Glomerular endothelial cell (primary cell): Measurements from ENCODE around the gene VPS54. TPM values are rescaled to one million over a fixed set of nuclear protein-coding genes. Genes with fewer than 3 reads are reported as not detected.
"Not testable (repeated sequence)": the region's sequence is repeated elsewhere in the genome, so short reads cannot be mapped to it uniquely, and the experiment has no call there.

Source experiments
- DNase-seq: peaks from one replicate; pipeline ENCODE4 v3.0.0-alpha.2; 2011; ENCODE audit warnings: low read depth, low spot score; ENCODE audit errors: extremely low read depth
- total RNA-seq: library from RNA; depleted of rRNA; stranded (reverse); fragments of >200 nt; gene quantifications from 2 replicates; pipeline ENCODE4 v1.2.3, GENCODE V29; 2015

VPS54 gene
- total RNA-seq, 1 donor from 2014 or later, result 12.3 TPM

GRCh38 chr2:63932104-63932503, 87.1 kb downstream of the VPS54 start:
- not testable (repeated sequence) for DNase-seq

- no peak for DNase-seq
Observed at GRCh38 chr2:63926815-63927214, 92.4 kb downstream of the VPS54 start.

GRCh38 chr2:63914311-63914710, 104.9 kb downstream of the VPS54 start:
- DNase-seq, result no peak

DNA sequence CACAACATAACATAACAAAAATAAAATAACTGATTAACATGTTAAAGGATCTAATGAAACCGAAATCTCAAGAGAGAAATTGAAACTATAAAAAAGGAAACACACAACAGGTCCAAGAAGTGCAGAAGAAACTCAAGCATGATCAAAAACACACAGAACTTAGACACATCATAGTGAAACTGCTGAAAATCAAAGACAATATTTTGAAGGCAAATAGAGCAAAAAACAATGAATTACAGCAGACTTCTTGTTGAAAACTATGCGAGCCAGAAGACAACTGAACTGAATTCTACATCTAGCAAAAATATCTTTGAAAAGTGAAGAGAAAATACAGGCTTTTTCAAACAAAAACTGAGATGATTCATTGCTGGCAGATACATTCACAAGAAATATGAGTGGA, 116.2 kb downstream of the VPS54 start:
- no peak for DNase-seq

DNA sequence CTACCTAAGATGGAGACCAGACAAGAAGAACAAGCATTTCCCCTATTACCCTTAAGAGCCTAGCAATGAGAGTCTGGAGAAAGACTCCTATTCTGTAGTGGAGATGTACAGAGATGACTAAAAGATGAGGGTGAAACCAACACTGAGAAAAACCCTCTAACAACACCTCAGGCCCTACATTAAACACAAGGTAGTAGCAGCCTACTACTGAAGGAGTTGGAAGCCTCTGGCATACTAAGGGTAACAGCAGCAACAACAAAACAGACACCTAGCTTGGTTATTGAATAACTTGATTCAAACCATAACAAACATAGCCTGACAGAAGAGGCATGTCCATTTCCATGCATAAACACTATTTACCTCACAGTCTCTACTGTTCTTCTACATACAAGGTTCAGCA, 117.1 kb downstream of the VPS54 start:
- no peak for DNase-seq

GRCh38 chr2:63899639-63900038, 119.6 kb downstream of the VPS54 start:
- no peak for DNase-seq

- no peak for DNase-seq
Observed at GRCh38 chr2:63898839-63899238, 120.4 kb downstream of the VPS54 start.

GRCh38 chr2:63894167-63894566, 125.1 kb downstream of the VPS54 start:
- no peak for DNase-seq

DNA sequence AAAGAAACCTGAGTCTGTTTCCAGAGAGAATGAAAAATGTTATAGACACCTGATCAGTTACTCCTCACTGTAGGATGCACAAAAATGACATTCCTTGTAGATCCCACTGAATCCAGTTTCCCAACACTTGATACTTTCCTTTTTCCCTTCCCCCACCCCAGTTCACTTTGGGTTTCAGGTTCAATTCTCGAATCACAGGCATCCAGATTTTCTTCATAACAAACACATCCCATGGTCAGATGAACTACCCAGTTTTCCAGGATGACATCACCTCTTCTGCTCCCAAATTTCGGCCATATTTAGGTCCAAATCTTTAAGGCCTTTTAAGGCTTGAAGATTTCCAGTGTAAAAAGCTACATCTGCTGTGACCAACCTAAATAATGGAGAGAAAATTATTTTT, 126.1 kb downstream of the VPS54 start:
- no peak for DNase-seq

DNA sequence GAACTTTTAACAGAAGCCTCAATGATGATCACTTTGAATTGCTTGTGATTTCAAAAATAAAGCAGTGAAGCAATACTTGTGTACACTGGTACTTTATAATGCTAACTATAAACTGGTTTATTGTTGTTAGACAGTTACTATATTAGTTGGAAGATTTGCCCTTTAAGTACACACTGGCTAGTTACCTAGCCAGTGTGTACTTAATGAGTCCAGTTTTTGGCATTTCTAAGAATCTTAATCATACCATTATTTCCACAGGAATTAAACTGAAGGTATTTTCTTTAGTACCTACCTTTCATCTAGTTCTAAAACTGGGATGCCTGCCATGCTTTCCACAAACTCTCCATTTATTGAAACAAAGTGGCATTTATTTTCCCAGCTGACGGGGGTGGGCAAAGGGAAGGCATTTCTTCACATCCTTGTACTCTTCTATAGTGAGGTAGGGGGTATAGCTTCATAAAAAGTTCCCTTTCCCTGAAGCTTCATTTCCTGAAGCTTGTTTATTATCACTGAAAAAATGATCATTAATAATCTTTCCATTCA, 127.7 kb downstream of the VPS54 start:
- DNase-seq, result no peak

GRCh38 chr2:63890678-63891077, 128.6 kb downstream of the VPS54 start:
- DNase-seq, result no peak

GRCh38 chr2:63888490-63889402, 130.5 kb downstream of the VPS54 start:
- DNase-seq, result peak; percentile 10

DNA sequence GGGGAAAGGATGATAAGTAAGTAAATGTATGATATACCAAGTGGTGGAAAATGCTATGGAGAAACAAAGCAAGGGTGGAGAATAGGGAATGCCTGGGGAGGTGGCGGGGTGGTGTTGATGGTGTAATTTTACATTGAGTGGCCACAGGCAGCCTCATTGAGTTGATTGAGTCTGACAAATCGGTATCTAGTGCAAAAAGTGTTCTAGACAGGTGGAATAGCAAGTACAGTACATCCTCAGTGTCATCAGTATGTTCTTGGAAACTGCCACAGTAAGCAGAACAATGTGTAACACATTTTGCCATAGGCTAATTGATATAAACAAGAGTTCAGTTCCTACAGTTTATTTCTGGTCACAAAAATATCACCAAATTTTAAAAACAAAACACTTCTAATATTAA, 131.2 kb downstream of the VPS54 start:
- DNase-seq, result no peak

DNA sequence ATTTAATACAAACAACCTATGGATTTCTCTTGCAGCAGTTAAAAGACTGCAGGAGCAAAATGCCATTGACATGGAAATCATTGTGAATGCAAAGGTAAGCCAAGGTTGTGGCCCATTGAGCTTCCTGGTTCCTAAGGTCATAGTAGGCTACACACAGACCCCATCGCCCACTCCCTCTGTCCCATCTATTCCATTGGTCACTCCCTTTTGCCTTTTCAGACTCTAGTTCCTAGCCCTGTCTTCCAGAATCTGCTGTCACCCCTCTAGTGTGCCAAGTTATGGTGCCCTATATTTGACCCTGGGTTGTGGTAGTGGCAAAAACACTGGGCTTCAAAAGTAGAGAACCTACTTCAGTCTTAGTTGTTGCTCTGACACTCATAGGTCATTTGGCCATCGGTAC, 132.8 kb downstream of the VPS54 start:
- DNase-seq, result no peak

DNA sequence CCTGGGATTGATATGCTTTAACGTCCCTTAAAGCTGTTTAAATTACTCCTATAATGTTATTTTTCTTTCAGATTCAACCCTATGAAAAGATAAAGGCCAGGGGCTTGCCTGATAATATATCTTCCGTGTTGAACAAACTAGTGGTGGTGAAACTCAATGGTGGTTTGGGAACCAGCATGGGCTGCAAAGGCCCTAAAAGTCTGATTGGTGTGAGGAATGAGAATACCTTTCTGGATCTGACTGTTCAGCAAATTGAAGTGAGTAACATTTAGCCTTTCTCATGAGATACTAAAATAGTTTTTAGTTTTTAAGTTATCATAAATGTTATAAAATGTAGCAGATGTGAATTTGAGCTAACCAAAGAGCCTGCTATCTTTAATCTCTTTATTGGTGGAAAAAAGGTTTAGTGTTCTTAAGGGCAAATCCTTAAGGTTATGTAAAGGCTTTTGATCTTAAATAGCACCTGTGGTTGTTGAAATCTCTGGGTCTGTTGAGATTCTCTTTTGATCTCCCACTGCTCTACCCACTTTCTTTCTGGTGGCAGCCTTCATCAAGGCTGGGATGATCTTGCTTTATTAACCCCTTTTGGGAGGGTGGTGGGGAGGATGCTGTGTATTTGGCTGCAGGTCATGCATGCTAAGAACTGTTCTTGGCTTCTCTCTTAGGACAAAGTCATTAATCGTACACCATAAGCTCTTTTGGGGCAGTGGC, 136.7 kb downstream of the VPS54 start:
- no peak for DNase-seq

DNA sequence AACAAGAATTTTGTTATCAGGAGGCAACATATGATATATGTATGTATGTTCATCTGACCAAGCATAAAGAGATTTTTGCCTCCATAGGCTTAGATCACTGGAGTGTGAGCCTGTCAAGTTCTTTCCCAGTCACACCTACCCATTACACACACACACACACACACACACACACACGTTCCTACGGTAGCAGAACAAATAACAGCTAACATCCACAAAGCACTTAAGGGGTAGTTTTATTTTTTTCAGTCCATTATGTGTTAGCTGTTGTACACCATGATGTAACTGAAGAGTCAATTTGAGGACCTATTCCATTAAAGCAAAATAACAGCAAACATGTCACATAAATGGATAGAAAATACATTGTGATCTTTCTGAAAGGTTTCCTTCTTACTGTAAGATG, 138.0 kb downstream of the VPS54 start:
- DNase-seq, result no peak

GRCh38 chr2:63880625-63881024, 138.6 kb downstream of the VPS54 start:
- no peak for DNase-seq

- DNase-seq, result no peak
Observed at GRCh38 chr2:63879876-63880433, 139.3 kb downstream of the VPS54 start.

DNA sequence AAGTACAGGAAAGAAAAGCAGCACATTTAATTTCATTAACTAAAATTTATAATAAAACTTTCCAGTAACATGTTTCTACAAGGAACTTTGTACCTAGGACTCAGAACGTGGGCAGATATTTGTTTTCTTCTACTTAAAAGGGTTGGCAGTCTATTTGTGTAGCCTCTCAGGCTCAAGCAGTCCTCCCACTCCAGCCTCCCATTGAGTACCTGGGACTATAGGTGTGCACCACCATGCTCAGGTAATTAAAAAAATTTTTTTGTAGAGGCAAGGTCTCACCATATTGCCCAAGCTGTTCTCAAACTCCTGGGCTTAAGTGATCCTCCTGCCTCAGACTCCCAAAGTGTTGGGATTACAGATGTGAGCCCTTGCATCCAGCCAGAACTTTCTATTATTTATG, 140.7 kb downstream of the VPS54 start:
- DNase-seq, result no peak

GRCh38 chr2:63876311-63876710, 142.9 kb downstream of the VPS54 start:
- no peak for DNase-seq

DNA sequence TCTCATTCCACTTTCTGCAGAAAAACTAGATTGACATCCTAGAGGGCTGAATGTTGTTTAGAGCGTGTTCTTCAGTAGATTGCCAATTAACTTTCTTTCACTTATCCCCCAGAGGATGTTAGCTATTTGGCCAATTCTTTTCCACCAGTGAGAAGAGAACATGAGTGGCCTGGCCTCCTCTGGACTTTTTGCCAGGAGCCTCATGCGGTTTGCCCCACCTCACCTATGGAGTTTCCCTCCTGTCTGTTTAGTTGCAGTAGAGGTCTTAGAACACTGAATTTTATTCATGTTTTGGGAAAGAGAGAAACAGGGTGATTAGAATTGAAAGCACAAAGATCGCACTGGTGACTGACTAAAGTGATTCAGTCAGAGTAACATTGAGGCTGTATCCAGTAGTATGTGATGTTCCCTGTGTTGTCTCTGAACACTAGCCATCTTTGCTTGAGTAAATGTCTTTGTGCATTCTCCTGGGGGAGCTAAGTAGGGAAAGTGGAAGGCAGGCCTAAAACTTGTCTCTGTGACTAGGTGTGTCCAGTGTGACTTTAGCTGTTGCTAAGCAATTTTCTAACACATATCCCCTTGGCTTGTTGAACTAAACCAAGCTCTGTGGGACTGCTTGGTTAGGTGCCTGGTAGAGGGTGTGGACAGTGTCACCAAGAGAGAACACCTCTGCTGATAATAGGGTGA, 143.5 kb downstream of the VPS54 start:
- DNase-seq, result no peak
